ENCODE measurements around the gene MMP23B. TPM values are rescaled to one million over a fixed set of nuclear protein-coding genes. Genes with fewer than 3 reads are reported as not detected.

MMP23B gene
- polyA plus RNA-seq, 2 of the 4 experiments (the other 2 are of a cell fraction) = 1.0 TPM; not detected in 1

- TF ChIP-seq POLR2AphosphoS2 (conservative IDR thresholded peaks at IDR 0.05; ENCODE audit: low read length) = no peak
- no peak for TF ChIP-seq JUN (IDR thresholded peaks at IDR 0.05)
- TF ChIP-seq NFE2L2 (conservative IDR thresholded peaks at IDR 0.05; ENCODE audit: low read length) = no peak
- TF ChIP-seq ZC3H11A (IDR thresholded peaks at IDR 0.05) = no peak
These were observed 33.2 kb downstream of the MMP23B start (continued) for GRCh38 chr1:1664941-1665814.

GRCh38 chr1:1665815-1666251, 33.9 kb downstream of the MMP23B start:
- no peak overlapping the region for H3K27ac ChIP-seq
- CTCF ChIA-PET = interaction anchor here (0.6 to 1.2 kb wide), 5 partner anchors 12 to 56 kb away, joined by 3 to 5 read pairs (median 3); no protein-coding TSS in a partner anchor
- no peaks in the 10 kb centered on the region for H3K9me3 ChIP-seq
- no peak overlapping the region for H3K4me2 ChIP-seq
- FAIRE-seq = no peak
- peak in 1 of 2 experiments; percentile 73; a peak in 3 of 6 replicates for ATAC-seq
- POLR2A ChIA-PET = no interaction called here
- H3K4me1 ChIP-seq = no peaks in the 10 kb centered on the region
- H3K4me3 ChIP-seq = no peak overlapping the region
- TF ChIP-seq HOXB5 (CRISPR knock-in tag; IDR thresholded peaks at IDR 0.05) (no peak), CTCF (IDR thresholded peaks at IDR 0.05) (peak; percentile 32; the same call in 2 of the 3 replicates)
- WGBS (ENCODE audit: missing lambda C conversion rate) = 87% methylated on average over 24 of the region's 25 CpGs
- DNase-seq (ENCODE audit: low read depth in 1 of 2, low spot score in 1 of 2) = peak in 1 of 2 experiments; percentile 14

- Histone ChIP-seq H3K27ac (no peak overlapping the region), H3K4me1 (no peaks in the 10 kb centered on the region), H3K4me3 (no peak overlapping the region), H3K4me2 (no peak overlapping the region), H3K9me3 (no peaks in the 10 kb centered on the region)
- no CpG with 5 or more reads among the region's 15 CpGs for WGBS (ENCODE audit: missing lambda C conversion rate)
- FAIRE-seq (no peak), DNase-seq (ENCODE audit: low read depth in 1 of 2, low spot score in 1 of 2) (no peak), ATAC-seq (no peak)
- CTCF ChIA-PET = interaction anchor here (0.8 to 1.2 kb wide), 3 partner anchors 13 to 57 kb away, joined by 3 to 4 read pairs (median 3); no protein-coding TSS in a partner anchor
- no peak for TF ChIP-seq SMC3 (IDR thresholded peaks at IDR 0.05)
- TF ChIP-seq ATOH8 (CRISPR knock-in tag; IDR thresholded peaks at IDR 0.05; ENCODE audit: low read depth) = no peak
- TF ChIP-seq E2F6 (IDR thresholded peaks at IDR 0.05; ENCODE audit: borderline replicate concordance, low read depth) = no peak
- no peak for TF ChIP-seq RCOR1 (IDR thresholded peaks at IDR 0.05; ENCODE audit: low read depth, low read length)
- TF ChIP-seq EHMT2 (IDR thresholded peaks at IDR 0.05; ENCODE audit: low read depth) = no peak
- TF ChIP-seq ELK1 (IDR thresholded peaks at IDR 0.05; ENCODE audit: low read depth, low read length) = no peak
- no peak for TF ChIP-seq TFCP2L1 (CRISPR knock-in tag; IDR thresholded peaks at IDR 0.05)
- no peak for TF ChIP-seq CHD4 (IDR thresholded peaks at IDR 0.05; ENCODE audit: borderline replicate concordance)
- TF ChIP-seq MAFK (IDR thresholded peaks at IDR 0.05; ENCODE audit: partially characterized antibody) = no peak
- no peak for TF ChIP-seq REST (IDR thresholded peaks at IDR 0.05)
- TF ChIP-seq RAD21 (conservative IDR thresholded peaks at IDR 0.05 in 1 of 2, IDR thresholded peaks at IDR 0.05 in 1 of 2) = no peak
- POLR2A ChIA-PET = no interaction called here
These were observed 34.6 kb downstream of the MMP23B start for GRCh38 chr1:1666526-1666925.
